Measurements from ENCODE around the gene PCDHGA2.
"Not testable (repeated sequence)": the region's sequence is repeated elsewhere in the genome, so short reads cannot be mapped to it uniquely, and the experiment has no call there.

Gene PCDHGA2

DNA sequence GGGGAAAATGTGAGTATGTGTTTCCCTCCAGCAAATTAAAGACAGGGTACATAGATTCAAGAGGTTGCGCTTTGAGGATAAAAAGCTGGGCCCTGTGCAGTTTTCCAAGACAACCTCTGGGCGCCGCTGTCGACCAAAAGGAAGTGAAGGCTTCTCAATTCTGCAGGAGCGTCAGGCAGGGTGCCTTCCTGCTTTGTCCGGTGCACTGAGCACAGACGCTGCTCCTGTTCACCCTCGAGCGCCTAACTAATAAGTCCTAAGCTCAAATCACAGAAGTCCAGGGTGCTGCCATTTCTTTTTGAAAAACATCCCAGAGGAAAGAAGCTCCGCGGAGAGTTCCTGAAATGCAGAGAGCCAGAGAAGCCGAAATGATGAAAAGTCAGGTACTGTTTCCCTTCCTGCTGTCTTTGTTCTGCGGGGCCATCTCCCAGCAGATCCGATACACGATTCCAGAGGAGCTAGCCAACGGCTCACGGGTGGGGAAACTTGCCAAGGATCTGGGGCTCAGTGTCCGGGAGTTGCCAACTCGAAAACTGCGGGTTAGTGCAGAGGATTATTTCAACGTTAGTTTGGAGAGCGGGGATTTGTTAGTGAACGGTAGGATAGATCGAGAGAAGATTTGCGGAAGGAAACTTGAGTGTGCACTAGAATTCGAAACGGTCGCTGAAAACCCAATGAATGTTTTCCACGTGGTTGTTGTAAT lies 11.5 kb downstream of the PCDHGA2 start, which contains the start of gene PCDHGB1:
PCDHGB1 (plus strand) TSS at position 183 of the 703 bp plus-strand sequence; CDS start at position 345, 162 bp downstream.
- peak; percentile 44 for DNase-seq

DNA sequence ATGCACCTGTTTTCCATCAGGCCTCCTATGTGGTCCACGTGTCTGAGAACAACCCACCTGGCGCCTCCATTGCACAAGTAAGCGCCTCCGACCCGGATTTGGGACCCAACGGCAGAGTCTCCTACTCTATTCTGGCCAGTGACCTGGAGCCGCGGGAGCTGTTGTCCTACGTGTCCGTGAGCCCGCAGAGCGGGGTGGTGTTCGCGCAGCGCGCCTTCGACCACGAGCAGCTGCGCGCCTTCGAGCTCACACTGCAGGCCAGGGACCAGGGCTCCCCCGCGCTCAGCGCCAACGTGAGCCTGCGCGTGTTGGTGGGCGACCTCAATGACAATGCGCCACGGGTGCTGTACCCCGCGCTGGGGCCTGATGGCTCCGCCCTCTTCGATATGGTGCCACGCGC lies 13.0 kb downstream of the PCDHGA2 start:
- no peak for DNase-seq

DNA sequence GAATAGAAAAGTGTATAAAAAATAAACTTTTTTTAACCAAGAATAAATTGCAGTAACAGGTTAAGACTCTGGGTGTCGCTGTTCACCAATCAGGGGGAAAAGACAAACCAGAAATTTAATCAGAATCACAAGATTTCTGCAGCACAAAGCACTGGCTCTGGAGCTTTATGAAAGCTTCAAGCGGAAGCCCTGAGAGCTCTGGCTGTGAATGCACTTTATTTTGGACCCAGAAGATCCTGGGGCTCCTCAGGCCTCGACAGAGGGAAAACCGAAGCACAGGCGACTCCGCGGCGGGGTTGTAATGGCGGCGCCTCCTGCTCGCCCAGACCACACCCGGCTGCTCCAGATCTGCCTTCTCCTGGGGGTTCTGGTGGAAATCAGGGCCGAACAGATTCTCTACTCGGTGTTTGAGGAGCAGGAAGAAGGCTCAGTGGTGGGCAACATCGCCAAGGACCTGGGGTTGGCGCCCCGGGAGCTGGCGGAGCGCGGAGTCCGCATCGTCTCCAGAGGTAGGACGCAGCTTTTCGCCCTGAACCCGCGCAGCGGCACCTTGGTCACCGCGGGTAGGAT lies 16.4 kb downstream of the PCDHGA2 start, which contains the start of gene PCDHGA4:
PCDHGA4 (plus strand) TSS at position 122 of the 570 bp plus-strand sequence; CDS start at position 209, 87 bp downstream.
- DNase-seq: peak; percentile 24

DNA sequence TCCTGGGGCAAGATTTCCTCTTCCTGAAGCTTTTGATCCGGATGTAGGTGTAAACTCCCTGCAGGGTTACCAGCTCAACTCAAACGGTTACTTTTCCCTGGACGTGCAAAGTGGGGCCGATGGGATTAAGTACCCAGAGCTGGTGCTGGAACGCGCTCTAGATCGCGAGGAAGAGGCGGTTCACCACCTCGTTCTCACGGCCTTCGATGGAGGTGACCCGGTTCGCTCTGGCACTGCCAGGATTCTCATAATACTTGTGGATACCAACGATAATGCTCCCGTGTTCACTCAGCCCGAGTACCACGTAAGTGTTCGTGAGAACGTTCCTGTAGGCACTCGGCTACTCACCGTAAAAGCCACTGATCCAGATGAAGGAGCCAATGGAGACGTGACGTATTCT lies 17.1 kb downstream of the PCDHGA2 start:
- no peak for DNase-seq

DNA sequence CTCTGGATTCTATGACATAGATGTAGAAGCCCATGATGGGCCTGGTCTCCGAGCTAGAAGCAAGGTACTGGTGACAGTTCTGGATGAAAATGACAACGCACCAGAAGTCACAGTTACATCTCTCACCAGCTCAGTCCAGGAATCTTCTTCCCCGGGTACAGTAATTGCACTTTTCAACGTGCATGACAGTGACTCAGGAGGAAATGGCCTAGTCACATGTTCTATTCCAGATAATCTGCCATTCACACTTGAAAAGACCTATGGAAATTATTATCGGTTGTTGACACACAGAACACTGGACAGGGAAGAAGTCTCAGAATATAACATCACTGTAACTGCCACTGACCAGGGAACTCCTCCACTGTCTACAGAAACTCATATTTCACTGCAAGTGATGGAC lies 17.6 kb downstream of the PCDHGA2 start:
- DNase-seq: no peak

DNA sequence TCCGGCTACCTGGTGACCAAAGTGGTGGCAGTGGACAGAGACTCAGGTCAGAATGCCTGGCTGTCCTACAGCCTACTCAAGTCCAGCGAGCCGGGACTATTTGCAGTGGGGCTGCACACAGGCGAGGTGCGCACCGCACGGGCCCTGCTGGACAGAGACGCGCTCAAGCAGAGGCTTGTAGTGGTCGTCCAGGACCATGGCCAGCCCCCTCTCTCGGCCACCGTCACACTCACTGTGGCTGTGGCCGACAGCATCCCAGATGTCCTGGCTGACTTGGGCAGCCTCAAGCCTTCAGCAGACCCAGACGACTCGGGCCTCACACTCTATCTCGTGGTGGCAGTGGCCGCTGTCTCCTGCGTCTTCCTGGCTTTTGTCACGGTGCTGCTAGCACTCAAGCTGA lies 18.4 kb downstream of the PCDHGA2 start:
- DNase-seq: no peak

DNA sequence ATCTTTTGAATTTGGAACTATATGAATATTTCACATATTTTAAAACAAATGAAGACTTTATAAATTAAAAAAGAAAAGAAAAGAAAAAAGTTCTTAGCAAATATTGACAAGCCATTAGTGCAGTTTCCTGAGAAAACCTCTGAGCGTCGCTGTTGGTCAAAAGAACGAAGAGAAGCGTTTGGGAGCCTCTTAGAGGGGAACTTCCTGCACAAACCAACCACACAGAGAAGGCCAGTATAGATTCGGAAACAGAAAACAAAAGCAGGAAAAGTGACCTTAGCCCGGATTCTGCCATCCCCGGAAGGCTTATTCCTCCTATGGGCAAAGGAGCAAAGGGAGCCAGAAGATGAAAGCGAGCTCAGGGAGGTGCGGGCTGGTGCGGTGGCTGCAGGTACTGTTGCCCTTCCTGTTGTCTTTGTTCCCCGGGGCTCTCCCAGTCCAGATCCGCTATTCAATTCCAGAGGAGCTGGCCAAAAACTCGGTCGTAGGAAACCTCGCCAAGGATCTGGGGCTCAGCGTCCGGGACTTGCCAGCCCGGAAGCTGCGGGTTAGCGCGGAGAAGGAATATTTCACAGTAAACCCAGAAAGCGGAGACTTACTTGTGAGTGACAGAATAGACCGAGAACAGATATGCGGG lies 21.3 kb downstream of the PCDHGA2 start, which contains the start of gene PCDHGB2:
PCDHGB2 (plus strand) TSS at position 205 of the 637 bp plus-strand sequence; CDS start at position 347, 142 bp downstream.
- peak; percentile 48 for DNase-seq

DNA sequence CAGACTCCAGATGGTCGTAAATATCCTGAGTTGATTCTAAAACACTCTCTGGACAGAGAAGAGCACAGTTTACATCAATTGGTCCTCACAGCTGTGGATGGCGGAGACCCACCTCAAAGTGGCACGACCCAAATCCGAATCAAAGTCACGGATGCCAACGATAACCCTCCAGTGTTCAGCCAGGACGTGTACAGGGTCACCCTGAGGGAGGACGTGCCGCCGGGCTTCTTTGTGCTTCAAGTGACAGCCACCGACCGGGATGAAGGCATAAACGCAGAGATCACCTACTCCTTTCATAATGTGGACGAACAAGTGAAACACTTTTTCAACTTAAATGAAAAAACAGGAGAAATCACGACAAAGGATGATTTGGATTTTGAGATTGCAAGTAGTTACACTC lies 22.1 kb downstream of the PCDHGA2 start:
- no peak for DNase-seq

DNA sequence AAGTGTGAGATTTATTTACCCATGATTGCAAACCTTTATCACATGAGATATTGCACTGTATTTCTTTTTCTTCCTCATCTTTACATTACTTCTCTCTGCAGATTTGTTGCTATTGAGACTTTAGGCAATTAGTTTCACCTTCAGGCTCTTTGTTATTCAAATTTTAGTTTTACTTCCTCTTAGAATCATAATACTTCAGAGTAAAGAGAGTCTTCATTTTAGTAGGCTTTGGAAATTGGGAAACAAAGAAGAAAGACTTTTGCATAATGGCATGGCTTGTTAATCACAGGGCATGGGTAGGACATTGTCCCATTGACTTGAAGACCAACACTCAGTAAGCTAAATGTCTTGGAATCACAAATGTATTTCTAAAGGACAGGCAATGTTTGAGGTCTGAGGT lies 24.2 kb downstream of the PCDHGA2 start:
- DNase-seq: no peak

DNA sequence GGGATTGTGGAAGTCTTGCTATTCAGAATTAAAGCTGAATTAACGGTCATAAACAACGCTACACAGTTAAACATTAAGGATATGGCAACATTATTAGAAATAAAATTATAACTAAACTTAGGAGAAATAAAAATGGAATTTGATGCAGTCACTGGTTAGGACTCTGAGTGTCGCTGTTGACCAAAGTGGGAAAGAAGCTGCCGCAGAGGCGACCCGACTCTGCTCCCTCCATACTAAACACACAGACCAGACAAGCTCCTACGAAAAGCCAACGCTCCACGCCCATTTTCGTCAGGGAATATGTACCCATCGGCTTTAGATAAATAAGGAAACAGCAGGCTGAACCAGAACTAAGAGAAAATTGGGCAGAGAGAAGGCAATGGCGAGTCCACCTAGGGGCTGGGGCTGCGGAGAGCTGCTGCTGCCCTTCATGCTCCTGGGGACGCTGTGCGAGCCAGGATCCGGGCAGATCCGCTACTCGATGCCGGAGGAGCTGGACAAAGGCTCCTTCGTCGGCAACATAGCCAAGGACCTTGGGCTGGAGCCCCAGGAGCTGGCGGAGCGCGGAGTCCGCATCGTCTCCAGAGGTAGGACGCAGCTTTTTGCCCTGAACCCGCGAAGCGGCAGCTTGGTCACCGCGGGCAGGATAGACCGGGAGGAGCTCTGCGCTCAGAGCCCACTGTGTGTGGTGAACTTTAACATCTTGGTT lies 25.5 kb downstream of the PCDHGA2 start, which contains the start of gene PCDHGA5:
PCDHGA5 (plus strand) TSS at position 211 of the 709 bp plus-strand sequence; CDS start at position 380, 169 bp downstream.
- no peak for DNase-seq

DNA sequence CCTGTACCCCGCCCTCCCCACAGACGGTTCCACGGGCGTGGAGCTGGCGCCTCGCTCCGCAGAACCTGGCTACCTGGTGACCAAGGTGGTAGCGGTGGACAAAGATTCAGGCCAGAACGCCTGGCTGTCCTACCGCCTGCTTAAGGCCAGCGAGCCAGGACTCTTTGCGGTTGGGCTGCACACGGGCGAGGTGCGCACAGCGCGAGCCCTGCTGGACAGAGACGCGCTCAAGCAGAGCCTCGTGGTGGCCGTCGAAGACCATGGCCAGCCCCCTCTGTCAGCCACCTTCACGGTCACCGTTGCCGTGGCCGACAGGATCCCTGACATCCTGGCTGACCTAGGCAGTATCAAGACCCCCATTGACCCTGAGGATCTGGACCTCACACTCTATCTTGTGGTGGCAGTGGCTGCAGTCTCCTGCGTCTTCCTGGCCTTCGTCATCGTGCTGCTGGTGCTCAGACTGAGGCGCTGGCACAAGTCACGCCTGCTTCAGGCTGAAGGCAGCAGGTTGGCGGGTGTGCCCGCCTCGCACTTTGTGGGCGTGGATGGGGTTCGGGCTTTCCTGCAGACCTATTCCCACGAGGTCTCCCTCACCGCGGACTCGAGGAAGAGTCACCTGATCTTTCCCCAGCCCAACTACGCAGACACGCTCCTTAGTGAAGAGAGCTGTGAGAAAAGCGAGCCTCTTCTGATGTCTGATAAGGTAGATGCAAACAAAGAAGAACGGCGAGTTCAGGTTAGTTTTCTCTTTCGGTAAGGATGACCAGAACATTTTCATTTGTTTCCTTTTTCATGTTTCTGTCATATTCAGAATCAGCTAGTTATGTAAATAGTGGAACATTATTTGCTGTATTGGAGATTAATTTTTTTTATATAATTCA lies 27.7 kb downstream of the PCDHGA2 start:
- no peak for DNase-seq

DNA sequence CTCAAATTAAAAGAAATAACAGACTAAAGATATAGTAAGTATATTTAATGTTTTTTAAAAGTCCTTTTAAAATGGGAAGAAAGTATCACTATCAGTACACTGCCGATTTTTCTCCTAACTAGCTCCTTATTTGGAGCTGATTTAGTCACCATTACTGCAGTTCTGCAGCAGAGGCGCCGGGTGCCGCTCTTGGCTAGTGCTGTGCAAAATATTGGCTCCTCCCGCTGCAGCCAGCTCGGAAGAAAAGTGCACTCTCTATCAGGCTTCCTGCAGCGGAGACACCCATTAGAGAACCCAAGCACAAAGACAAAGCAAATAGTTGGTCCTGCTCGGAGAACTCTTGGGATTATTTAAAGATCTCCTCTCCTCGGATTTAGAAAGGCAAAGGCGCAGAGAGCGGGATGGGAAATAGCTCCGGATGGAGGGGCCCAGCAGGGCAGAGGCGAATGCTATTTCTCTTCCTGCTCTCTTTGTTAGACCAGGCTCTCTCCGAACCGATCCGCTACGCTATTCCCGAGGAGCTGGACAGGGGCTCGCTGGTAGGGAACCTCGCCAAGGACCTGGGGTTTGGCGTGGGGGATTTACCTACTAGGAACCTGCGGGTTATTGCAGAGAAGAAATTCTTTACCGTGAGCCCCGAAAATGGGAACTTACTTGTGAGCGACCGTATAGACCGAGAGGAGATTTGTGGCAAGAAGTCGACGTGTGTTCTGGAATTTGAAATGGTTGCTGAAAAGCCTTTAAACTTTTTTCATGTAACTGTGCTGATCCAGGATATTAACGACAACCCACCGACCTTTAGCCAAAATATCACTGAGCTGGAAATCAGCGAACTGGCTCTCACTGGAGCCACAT lies 31.7 kb downstream of the PCDHGA2 start, which contains the start of gene PCDHGB3:
PCDHGB3 (plus strand) TSS at position 249 of the 855 bp plus-strand sequence; CDS start at position 402, 153 bp downstream.
- peak; percentile 51 for DNase-seq

DNA sequence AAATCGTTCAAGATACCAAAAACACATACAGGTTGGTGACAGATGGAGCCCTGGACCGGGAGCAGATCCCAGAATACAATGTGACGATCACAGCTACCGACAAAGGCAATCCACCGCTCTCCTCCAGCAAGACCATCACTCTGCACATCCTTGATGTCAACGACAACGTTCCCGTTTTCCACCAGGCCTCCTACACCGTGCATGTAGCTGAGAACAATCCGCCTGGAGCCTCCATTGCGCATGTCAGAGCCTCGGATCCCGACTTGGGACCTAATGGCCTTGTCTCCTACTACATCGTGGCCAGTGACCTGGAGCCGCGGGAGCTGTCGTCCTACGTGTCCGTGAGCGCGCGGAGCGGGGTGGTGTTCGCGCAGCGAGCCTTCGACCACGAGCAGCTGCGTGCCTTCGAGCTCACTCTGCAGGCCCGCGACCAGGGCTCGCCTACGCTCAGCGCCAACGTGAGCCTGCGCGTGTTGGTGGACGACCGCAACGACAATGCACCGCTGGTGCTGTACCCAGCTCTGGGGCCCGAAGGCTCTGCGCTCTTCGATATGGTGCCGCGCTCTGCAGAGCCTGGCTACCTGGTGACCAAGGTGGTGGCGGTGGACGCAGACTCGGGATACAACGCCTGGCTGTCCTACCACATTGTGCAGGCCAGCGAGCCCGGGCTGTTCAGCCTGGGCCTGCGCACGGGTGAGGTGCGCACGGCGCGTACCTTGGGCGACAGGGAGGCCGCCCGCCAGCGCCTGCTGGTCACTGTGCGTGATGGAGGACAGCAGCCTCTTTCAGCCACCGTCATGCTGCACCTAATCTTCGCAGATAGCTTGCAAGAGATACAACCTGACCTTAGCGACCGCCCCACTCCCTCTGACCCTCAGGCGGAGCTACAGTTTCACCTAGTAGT lies 33.3 kb downstream of the PCDHGA2 start:
- no peak for DNase-seq

DNA sequence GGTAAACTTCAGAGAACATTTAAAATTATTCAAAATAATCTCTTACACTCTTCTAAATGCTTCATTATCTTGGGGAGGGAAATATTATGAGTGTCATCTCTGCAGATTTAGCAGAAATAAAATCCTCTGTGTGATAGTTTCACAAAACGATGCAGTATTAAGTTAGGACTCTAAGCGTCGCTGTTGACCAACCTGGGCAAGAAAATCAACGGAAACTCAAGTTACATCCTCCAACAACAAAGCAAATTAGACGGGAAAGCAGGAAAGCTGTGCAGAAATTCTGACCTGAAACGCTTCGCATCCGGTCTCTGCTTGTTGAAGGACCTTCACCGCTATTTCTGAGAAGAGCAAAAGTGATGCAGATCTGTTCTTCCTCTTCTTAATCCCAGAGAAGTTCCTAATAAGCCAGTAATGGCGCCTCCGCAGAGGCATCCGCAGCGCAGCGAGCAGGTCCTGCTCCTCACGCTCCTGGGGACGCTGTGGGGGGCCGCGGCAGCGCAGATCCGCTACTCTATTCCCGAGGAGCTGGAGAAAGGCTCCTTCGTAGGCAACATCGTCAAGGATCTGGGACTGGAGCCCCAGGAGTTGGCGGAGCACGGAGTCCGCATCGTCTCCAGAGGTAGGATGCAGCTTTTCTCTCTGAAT lies 35.2 kb downstream of the PCDHGA2 start, which contains the start of gene PCDHGA6:
PCDHGA6 (plus strand) TSS at position 219 of the 645 bp plus-strand sequence; CDS start at position 412, 193 bp downstream.
- peak; percentile 12 for DNase-seq

DNA sequence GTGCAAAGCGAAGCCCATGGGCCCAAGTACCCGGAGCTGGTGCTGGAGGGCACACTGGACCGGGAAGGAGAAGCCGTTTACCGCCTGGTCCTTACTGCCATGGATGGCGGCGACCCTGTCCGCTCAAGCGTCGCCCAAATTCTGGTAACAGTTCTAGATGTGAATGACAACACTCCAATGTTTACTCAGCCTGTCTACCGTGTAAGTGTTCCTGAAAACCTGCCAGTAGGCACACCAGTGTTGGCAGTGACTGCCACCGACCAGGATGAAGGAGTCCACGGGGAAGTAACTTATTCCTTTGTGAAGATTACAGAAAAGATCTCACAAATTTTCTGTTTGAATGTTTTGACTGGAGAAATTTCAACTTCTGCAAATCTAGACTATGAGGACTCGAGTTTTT lies 36.1 kb downstream of the PCDHGA2 start:
- DNase-seq: no peak

DNA sequence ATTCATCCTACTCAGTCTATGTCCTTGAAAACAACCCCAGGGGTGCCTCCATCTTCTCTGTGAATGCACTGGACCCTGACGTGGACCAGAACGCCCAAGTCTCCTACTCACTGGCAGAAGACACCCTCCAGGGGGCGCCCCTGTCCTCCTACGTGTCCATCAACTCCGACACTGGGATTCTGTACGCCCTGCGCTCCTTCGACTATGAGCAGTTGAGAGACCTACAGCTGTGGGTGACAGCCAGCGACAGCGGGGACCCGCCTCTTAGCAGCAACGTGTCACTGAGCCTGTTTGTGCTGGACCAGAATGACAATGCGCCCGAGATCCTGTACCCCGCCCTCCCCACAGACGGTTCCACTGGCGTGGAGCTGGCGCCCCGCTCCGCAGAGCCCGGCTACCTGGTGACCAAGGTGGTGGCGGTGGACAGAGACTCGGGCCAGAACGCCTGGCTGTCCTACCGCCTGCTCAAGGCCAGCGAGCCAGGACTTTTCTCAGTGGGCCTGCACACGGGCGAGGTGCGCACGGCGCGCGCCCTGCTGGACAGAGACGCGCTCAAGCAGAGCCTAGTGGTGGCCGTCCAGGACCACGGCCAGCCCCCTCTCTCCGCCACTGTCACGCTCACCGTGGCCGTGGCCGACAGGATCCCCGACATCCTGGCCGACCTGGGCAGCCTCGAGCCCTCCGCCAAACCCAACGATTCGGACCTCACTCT lies 37.0 kb downstream of the PCDHGA2 start:
- DNase-seq: not testable (repeated sequence)

DNA sequence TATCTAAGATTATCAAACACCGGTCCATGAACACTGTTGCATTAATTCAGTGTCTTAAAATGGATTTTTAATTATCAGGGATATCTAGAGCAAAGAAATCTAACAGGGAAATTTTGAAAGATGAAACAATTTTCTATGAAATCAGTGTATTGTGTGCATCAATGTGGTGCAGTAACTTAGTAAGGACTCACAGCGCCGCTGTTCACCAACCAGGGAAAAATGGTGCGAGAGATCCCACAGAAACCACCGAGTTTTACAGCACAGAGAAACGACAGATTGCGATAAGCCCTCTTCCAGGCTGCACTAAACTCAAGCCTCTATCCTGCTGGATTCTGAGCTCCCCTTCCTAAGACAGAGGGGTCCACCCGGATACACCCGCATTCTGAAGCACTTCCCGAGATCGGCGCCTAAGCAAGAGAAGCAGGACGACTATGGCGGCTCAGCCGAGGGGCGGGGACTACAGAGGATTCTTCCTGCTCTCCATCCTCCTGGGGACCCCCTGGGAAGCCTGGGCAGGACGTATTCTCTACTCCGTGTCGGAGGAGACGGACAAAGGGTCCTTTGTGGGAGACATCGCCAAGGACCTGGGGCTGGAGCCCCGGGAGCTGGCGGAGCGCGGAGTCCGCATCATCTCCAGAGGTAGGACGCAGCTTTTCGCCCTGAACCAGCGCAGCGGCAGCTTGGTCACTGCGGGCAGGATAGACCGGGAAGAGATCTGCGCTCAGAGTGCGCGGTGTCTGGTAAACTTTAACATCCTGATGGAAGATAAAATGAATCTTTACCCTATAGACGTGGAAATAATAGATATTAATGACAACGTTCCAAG lies 44.1 kb downstream of the PCDHGA2 start, which contains the start of gene PCDHGA7:
PCDHGA7 (plus strand) TSS at position 274 of the 826 bp plus-strand sequence; CDS start at position 432, 158 bp downstream.
- no peak for DNase-seq

All from CD4-positive, alpha-beta T cell treated with Interleukin-10 for 1 hour (primary cell).